Upper lobe of right lung (tissue), 1 donor: Measurements from ENCODE around the gene MBD3L4. TPM values are rescaled to one million over a fixed set of nuclear protein-coding genes. Genes with fewer than 3 reads are reported as not detected.
A peak's percentile ranks its signal among the peaks of the same experiment; 100 is the strongest.

Experiments
- ATAC-seq: fragments of 200-7000 bp; cut with Tn5 transposase; one replicate; pipeline ENCODE4 v1.9.1; 2020; ENCODE audit warnings: mild to moderate bottlenecking, moderate library complexity
- DNase-seq: peaks from one replicate; pipeline ENCODE4 v3.0.0-alpha.2; 2020
- H3K27ac ChIP-seq: fragments of 200-600 bp; one replicate; pipeline ENCODE4 v1.8.0; 2022
- H3K27me3 ChIP-seq: fragments of 200-600 bp; one replicate; pipeline ENCODE4 v1.8.0; 2022; ENCODE audit warnings: mild to moderate bottlenecking
- H3K36me3 ChIP-seq: fragments of 200-600 bp; one replicate; pipeline ENCODE4 v1.8.0; 2022
- H3K4me1 ChIP-seq: fragments of 200-600 bp; one replicate; pipeline ENCODE4 v1.8.0; 2022
- H3K4me3 ChIP-seq: fragments of 200-600 bp; one replicate; pipeline ENCODE4 v1.8.0; 2022; ENCODE audit warnings: mild to moderate bottlenecking
- H3K9me3 ChIP-seq: fragments of 200-600 bp; one replicate; pipeline ENCODE4 v1.8.0; 2022
- intact Hi-C: fragments of 100-400 bp; cut with DNase I; formaldehyde crosslinking; loops from one replicate; pipeline ENCODE4 v1.11.0; 2022
- total RNA-seq: library from RNA; stranded (reverse); fragmentation: NEBNext Ultra II Directional; extraction: Animal tissue kit (Norgen Biotek cat#: 25700); gene quantifications from one replicate; pipeline ENCODE4 v1.2.1, GENCODE V29; 2021
- TF ChIP-seq, protein P1 (sequence below): fragments of 200-600 bp; IDR thresholded peaks from one replicate; pipeline ENCODE4 v1.8.0; 2022; ENCODE audit warnings: antibody characterized with exemption
- donor health status: DM: no; HTN: yes; CAD: no; lungs with severe emphysema.

The MBD3L4 gene
- total RNA-seq, 1 donor from 2014 or later: not detected

DNA sequence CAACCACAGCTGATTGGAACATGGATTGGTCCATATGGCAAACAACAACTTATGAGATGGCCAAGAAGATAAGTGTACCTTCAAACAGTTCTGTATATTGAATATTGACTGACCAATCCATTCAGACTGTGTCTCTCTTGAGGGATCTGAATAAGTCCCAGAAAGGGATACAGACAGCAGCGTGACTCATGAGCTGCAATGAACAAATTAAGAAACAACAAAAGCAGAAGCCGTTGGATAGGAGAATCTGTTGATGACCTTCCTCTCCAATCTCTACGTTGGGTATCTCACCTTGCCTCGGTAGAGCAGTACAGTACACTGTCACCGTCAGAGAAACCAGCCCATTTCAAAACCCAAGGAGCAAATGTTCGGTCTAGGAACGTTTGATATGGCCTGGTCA, 40.0 kb downstream of the MBD3L4 start:
- H3K9me3 ChIP-seq: no peaks in the 10 kb centered on the region
- TF ChIP-seq, protein P1, sequence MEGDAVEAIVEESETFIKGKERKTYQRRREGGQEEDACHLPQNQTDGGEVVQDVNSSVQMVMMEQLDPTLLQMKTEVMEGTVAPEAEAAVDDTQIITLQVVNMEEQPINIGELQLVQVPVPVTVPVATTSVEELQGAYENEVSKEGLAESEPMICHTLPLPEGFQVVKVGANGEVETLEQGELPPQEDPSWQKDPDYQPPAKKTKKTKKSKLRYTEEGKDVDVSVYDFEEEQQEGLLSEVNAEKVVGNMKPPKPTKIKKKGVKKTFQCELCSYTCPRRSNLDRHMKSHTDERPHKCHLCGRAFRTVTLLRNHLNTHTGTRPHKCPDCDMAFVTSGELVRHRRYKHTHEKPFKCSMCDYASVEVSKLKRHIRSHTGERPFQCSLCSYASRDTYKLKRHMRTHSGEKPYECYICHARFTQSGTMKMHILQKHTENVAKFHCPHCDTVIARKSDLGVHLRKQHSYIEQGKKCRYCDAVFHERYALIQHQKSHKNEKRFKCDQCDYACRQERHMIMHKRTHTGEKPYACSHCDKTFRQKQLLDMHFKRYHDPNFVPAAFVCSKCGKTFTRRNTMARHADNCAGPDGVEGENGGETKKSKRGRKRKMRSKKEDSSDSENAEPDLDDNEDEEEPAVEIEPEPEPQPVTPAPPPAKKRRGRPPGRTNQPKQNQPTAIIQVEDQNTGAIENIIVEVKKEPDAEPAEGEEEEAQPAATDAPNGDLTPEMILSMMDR: no peak
- H3K27ac ChIP-seq: no peak overlapping the region
- DNase-seq (no peak), ATAC-seq (peak; percentile 52)
- H3K27me3 ChIP-seq: peaks cover 6% of the 10 kb centered on the region
- no peaks in the 10 kb centered on the region for H3K4me1 ChIP-seq
- H3K36me3 ChIP-seq: no peaks in the 10 kb centered on the region
- intact Hi-C loops: no loop called here
- no peak overlapping the region for H3K4me3 ChIP-seq

DNA sequence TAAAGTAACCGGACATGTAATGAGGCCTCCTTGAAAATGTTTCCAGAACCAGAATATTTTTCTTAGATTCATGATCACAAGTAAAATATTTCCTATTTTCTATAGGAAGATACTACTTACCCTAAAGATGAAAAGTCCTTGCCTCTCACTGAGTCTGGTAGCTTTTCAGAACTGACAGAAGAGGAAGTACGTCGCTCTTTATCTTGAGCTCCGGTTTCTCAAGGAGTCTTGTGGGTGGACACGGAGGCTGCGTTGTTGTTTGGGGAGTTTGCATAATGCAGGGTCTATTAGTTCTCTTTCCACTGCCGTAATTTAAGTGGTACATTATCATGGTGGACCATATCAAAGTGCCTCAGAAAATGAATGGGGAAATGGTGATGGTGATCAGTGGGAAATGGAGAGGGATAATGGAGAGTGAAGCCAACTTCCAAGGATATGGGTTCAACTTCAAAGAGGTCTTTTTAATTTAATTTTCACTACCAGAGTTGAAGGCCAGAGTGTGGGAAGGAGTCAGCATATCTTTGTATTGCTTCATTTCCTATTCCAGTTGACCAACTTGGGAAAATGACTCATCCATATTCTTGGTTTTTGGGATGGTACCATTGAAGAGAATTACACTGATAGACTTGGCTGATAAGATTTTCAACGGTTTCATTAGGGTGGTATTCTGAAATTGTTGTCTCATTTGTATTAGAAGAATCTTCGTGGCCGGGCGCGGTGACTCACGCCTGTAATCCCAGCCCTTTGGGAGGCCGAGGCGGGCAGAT, 42.1 kb downstream of the MBD3L4 start:
- Histone ChIP-seq H3K27me3 (peaks cover 6% of the 10 kb centered on the region), H3K9me3 (no peaks in the 10 kb centered on the region), H3K4me1 (no peaks in the 10 kb centered on the region), H3K4me3 (peak overlapping the region; percentile 14), H3K27ac (no peak overlapping the region), H3K36me3 (no peaks in the 10 kb centered on the region)
- DNase-seq: no peak
- peak; percentile 77 for ATAC-seq
- intact Hi-C loops: no loop called here
- TF ChIP-seq, protein P1: no peak

DNA sequence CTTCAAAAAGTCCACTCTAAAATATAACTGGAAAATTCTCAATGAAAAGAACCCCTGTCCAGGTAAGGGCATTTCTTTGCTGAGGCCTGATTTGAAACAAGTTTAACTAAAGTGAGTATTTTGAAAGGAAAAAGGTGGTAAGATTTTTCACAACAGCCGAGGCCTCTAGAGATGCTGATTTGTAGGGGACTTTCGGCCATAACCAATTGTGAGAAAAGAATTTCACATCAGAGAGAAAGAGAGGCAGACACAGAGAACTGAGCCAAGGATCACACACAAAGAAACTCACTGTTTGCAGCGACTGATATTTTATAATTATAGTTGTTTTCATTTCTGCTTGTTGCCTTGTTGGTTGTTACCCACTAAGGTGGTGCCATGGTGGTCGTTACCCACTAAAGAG, 43.2 kb downstream of the MBD3L4 start:
- TF ChIP-seq, protein P1: no peak
- intact Hi-C loops: no loop called here
- Histone ChIP-seq H3K9me3 (no peaks in the 10 kb centered on the region), H3K27ac (no peak overlapping the region), H3K27me3 (peaks cover under 1% of the 10 kb centered on the region), H3K4me1 (no peaks in the 10 kb centered on the region), H3K36me3 (no peaks in the 10 kb centered on the region), H3K4me3 (peak overlapping the region; percentile 14)
- ATAC-seq (no peak), DNase-seq (no peak)

DNA sequence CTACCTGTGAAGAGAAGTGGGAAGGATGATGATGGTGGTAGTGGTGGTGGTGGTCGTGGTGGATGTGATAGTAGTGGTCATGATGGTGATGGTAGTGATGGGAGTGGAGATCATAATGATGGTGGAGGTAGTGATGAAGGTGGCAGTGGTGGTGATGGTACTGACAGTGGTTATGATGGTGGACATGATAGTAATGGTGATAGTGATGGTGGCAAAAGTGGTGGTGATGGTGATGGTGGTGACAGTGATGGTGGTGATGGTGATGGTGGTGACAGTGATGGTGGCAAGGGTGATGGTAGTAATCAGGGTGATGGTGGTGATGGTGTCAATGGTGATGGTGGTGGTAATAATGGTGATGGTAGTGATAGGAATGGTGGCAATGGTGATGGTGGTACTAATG, 44.9 kb downstream of the MBD3L4 start:
- no peaks in the 10 kb centered on the region for H3K36me3 ChIP-seq
- H3K27me3 ChIP-seq: no peaks in the 10 kb centered on the region
- ATAC-seq (no peak), DNase-seq (no peak)
- intact Hi-C loops: no loop called here
- H3K4me1 ChIP-seq: no peaks in the 10 kb centered on the region
- H3K4me3 ChIP-seq: no peak overlapping the region
- H3K9me3 ChIP-seq: no peaks in the 10 kb centered on the region
- TF ChIP-seq, protein P1: no peak
- no peak overlapping the region for H3K27ac ChIP-seq

DNA sequence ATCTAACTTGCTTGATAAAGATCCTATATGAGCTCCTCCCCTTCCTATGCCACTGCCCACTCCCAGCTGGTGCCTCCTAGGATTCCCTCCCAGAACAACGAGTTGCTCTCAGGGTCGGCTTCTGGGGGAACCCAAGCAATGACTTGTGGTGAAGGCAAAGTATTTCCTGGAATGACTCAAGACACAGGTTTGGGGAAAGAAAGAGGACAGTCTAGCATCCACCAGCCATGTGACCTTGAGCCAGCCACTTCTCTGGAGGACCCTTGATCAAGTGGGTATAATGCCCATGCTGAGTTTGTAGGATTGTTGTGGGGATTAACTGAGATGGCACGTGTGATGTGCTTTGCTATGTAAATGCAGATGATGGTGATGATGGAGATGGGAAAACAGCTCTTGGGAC, 51.7 kb downstream of the MBD3L4 start:
- H3K4me3 ChIP-seq: no peak overlapping the region
- no peak overlapping the region for H3K27ac ChIP-seq
- TF ChIP-seq, protein P1: no peak
- H3K4me1 ChIP-seq: no peaks in the 10 kb centered on the region
- no peaks in the 10 kb centered on the region for H3K36me3 ChIP-seq
- H3K9me3 ChIP-seq: peaks cover 8% of the 10 kb centered on the region
- peak; percentile 43 for ATAC-seq
- no peaks in the 10 kb centered on the region for H3K27me3 ChIP-seq
- intact Hi-C loops: no loop called here
- no peak for DNase-seq
